C1 segment of cervical spinal cord (tissue), 14 donors: ENCODE data around the gene LHFPL6.

Source experiments
- DNase-seq, 14 donors: peaks; one replicate each; lab custom pipeline; 2025; lab: John Stamatoyannopoulos, UW

LHFPL6 gene

GRCh38 chr13:39311619-39312018 lies 291.4 kb downstream of the LHFPL6 start:
- no peak for DNase-seq

- DNase-seq, result no peak
These were observed 292.0 kb downstream of the LHFPL6 start for GRCh38 chr13:39310961-39311360.

GRCh38 chr13:39306639-39307589 lies 296.1 kb downstream of the LHFPL6 start:
- no peak for DNase-seq

GRCh38 chr13:39302820-39303219 lies 300.2 kb downstream of the LHFPL6 start:
- no peak for DNase-seq

GRCh38 chr13:39298951-39299350 lies 304.0 kb downstream of the LHFPL6 start:
- DNase-seq, result no peak

- DNase-seq, result no peak
These were observed 305.3 kb downstream of the LHFPL6 start for GRCh38 chr13:39297664-39298171.

- no peak for DNase-seq
These were observed 306.0 kb downstream of the LHFPL6 start for GRCh38 chr13:39297023-39297422.

- no peak for DNase-seq
These were observed 306.8 kb downstream of the LHFPL6 start for GRCh38 chr13:39296193-39296592.
